Neuronal stem cell (in vitro differentiated cells): ENCODE measurements around the gene TSPAN13.
A peak's percentile ranks its signal among the peaks of the same experiment; 100 is the strongest.

Experiments used
- DNase-seq: peaks from one replicate; pipeline ENCODE4 v3.0.0-alpha.2; 2013; ENCODE audit warnings: low spot score
- H2AFZ ChIP-seq: one replicate; pipeline ENCODE4 v1.6.1; 2013; ENCODE audit warnings: mild to moderate bottlenecking, low read length, inconsistent platforms
- H2AK5ac ChIP-seq: 2 replicates; pipeline ENCODE4 v1.6.1; 2013; ENCODE audit warnings: low read depth, mild to moderate bottlenecking, inconsistent platforms, low read length, moderate library complexity, mixed read lengths
- H2BK120ac ChIP-seq: 2 replicates; pipeline ENCODE4 v1.6.1; 2013; ENCODE audit warnings: low read depth, mild to moderate bottlenecking, inconsistent platforms, low read length, moderate library complexity, mixed read lengths
- H2BK12ac ChIP-seq: one replicate; pipeline ENCODE4 v1.6.1; 2013; ENCODE audit warnings: low read length, inconsistent platforms
- H2BK15ac ChIP-seq: 2 replicates; pipeline ENCODE4 v1.6.1; 2013; ENCODE audit warnings: mild to moderate bottlenecking, low read length, inconsistent platforms, mixed read lengths
- H2BK5ac ChIP-seq: one replicate; pipeline ENCODE4 v1.6.1; 2013; ENCODE audit warnings: inconsistent platforms, mild to moderate bottlenecking, low read length, moderate library complexity
- H3K14ac ChIP-seq: one replicate; pipeline ENCODE4 v1.6.1; 2013; ENCODE audit warnings: low read length, inconsistent platforms
- H3K18ac ChIP-seq: 2 replicates; pipeline ENCODE4 v1.6.1; 2013; ENCODE audit warnings: low read length, inconsistent platforms
- H3K23ac ChIP-seq: 2 replicates; pipeline ENCODE4 v1.6.1; 2013; ENCODE audit warnings: low read depth, mild to moderate bottlenecking, mixed read lengths, low read length, inconsistent platforms; ENCODE audit not compliant: poor library complexity
- H3K27ac ChIP-seq: replicated peaks from 3 replicates; pipeline ENCODE4 v1.5.1; 2013; ENCODE audit warnings: low read length, inconsistent platforms
- H3K27me3 ChIP-seq, 3 experiments: 2 replicates each; pipeline ENCODE4 v1.6.1; 2013; ENCODE audit warnings: low read length in 3 of 3, mild to moderate bottlenecking in 2 of 3, inconsistent platforms in 1 of 3, low read depth in 1 of 3, mixed read lengths in 1 of 3, moderate library complexity in 1 of 3; ENCODE audit not compliant: control insufficient read depth in 3 of 3, insufficient read depth in 3 of 3
- H3K36me3 ChIP-seq, 2 donors: replicated peaks in 1 of 2; 2 replicates each; pipeline ENCODE4 v1.6.1; 2013; ENCODE audit warnings: low read length in 2 of 2; ENCODE audit not compliant: control insufficient read depth in 2 of 2, insufficient read depth in 2 of 2
- H3K4ac ChIP-seq: 2 replicates; pipeline ENCODE4 v1.6.1; 2013; ENCODE audit warnings: inconsistent platforms, mild to moderate bottlenecking, low read length, moderate library complexity
- H3K4me1 ChIP-seq, 2 donors: 1 replicate in 1 of 2; 2 replicates in 1 of 2; pipeline ENCODE4 v1.6.1; 2013; ENCODE audit warnings: low read length in 2 of 2, low read depth in 1 of 2; ENCODE audit not compliant: control insufficient read depth in 2 of 2, insufficient read depth in 1 of 2
- H3K4me2 ChIP-seq: one replicate; pipeline ENCODE4 v1.6.1; 2013; ENCODE audit warnings: mild to moderate bottlenecking, low read length, inconsistent platforms; ENCODE audit not compliant: insufficient read depth, poor library complexity, severe bottlenecking
- H3K4me3 ChIP-seq, 2 donors: 2 replicates each; pipeline ENCODE4 v1.5.1; 2013; ENCODE audit warnings: low read length in 2 of 2, mild to moderate bottlenecking in 2 of 2, inconsistent platforms in 1 of 2, moderate library complexity in 1 of 2
- H3K79me1 ChIP-seq: one replicate; pipeline ENCODE4 v1.6.1; 2013; ENCODE audit warnings: low read depth, mild to moderate bottlenecking, inconsistent platforms, low read length, moderate library complexity
- H3K9ac ChIP-seq: one replicate; pipeline ENCODE4 v1.6.1; 2013; ENCODE audit warnings: mild to moderate bottlenecking, low read depth, low read length, inconsistent platforms; ENCODE audit not compliant: poor library complexity
- H3K9me3 ChIP-seq, 2 donors: replicated peaks in 1 of 2; 2 replicates each; pipeline versions ENCODE3 to v1.6.1; 2013; ENCODE audit warnings: low read length in 2 of 2, mild to moderate bottlenecking in 2 of 2, inconsistent platforms in 1 of 2, low read depth in 1 of 2, mixed read lengths in 1 of 2, moderate library complexity in 1 of 2; ENCODE audit not compliant: control insufficient read depth in 2 of 2, insufficient read depth in 1 of 2
- H4K8ac ChIP-seq: one replicate; pipeline ENCODE4 v1.6.1; 2013; ENCODE audit warnings: low read depth, mild to moderate bottlenecking, inconsistent platforms, low read length, moderate library complexity
- H4K91ac ChIP-seq: one replicate; pipeline ENCODE4 v1.6.1; 2013; ENCODE audit warnings: low read length, low read depth, mild to moderate bottlenecking, inconsistent platforms; ENCODE audit not compliant: poor library complexity
- WGBS, 2 donors: extraction: QIAGEN DNeasy Blood & Tissue Kit; methylation state at CpG; one replicate each; pipeline ENCODE4 v1.1.7; 2013; ENCODE audit warnings: missing lambda C conversion rate in 2 of 2, mixed read lengths in 1 of 2; ENCODE audit not compliant: insufficient read length in 2 of 2, insufficient replicate concordance in 1 of 2; ENCODE audit errors: extremely low coverage in 2 of 2; 5-methylcytosine and 5-hydroxymethylcytosine counted together

TSPAN13 gene

DNA sequence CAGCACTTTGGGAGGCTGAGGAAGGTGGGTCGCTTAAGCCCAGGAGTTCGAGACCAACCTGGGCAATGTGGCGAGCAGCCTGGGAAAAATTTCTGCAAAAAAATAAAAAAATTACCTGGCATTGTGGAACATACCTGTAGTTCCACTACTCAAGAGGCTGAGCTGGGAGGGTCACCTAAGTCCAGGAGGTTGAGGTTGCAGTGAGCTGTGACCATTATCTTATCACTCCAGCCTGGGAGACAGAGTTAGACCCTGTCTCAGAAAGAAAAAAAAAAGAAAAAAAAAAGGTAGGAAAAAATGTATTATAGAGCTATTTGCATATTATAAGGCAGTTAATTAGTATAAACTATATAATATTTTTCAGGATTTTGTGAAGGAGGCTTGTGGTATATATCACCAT, 11.0 kb upstream of the TSPAN13 start:
- no peak overlapping the region for H3K27ac ChIP-seq
- H3K4me1 ChIP-seq: peaks cover 7 to 18% of the 10 kb centered on the region in 2 donors
- no peak overlapping the region for H3K14ac ChIP-seq
- H4K8ac ChIP-seq: no peak overlapping the region
- no peaks in the 10 kb centered on the region for H3K27me3 ChIP-seq
- no peaks in the 10 kb centered on the region for H3K79me1 ChIP-seq
- H2AK5ac ChIP-seq: no peak overlapping the region
- no peak overlapping the region for H3K23ac ChIP-seq
- H2BK120ac ChIP-seq: no peak overlapping the region
- peaks cover 0 to 2% of the 10 kb centered on the region in 2 donors for H3K9me3 ChIP-seq
- no peak overlapping the region for H2BK15ac ChIP-seq
- no peak overlapping the region for H2BK12ac ChIP-seq
- no CpG with 5 or more reads among the region's 3 CpGs for WGBS, 2 donors
- no peak overlapping the region for H3K4me3 ChIP-seq
- H3K36me3 ChIP-seq: no peaks in the 10 kb centered on the region
- no peak overlapping the region for H3K4ac ChIP-seq
- no peak overlapping the region for H2AFZ ChIP-seq
- no peak overlapping the region for H3K9ac ChIP-seq
- H4K91ac ChIP-seq: no peak overlapping the region
- no peak for DNase-seq
- H3K18ac ChIP-seq: no peak overlapping the region
- no peak overlapping the region for H3K4me2 ChIP-seq
- no peak overlapping the region for H2BK5ac ChIP-seq

DNA sequence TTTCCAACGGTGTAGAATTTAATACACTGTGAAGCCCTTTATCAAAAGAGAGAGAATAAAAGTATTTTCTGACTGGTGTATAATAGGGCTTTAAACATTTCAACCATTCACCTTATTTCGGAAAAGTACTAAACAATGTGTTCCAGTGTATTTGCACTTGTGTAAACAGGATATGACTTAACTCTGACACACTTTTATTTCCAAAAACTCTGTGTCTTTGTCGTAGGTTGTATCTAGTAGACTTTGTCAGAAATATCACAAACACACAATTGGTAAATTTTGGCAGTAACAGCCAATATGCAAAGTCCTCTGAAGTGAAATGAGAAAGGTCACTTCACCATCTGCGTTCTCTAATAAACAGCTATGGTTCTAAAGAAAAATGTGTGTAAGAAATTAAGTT, 10.3 kb upstream of the TSPAN13 start:
- no peak overlapping the region for H3K23ac ChIP-seq
- no CpG with 5 or more reads among the region's 4 CpGs for WGBS, 2 donors

DNA sequence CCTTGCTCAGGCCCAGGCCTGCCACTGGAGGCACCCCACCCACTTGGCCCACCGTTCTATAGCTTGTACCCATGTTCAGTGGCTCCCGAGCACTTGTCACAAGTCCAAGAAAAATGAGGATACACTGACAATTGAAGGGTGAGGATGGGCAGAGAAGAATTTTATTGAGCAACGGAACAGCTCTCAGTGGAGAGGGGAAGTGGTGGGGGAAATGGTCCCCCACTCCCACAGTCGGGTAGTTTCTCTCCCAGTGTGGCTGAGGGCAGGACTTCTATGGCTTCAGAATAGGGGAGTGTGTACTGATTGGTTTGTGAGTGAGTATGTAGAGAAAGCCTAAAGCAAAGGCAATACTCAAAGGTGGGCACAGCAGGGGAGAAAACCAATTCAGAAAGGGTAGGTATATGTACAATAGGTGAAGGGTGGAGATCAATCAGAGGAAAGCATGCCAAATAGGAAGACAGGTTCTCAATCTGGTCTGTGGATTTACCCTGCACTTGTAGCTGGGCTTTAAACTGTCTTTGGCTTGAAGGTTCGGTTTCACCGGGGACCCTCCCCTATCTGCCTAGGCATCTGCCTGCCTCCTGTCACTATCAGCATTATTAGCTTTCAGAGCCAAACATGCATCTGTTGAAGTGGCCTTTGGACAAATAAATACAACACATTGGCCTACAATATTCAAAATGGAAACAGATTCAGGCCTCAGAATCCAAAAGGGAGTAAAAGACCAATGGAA, 8.9 kb upstream of the TSPAN13 start:
- Histone ChIP-seq H4K91ac (no peak overlapping the region), H2BK120ac (no peak overlapping the region), H3K23ac (no peak overlapping the region), H2BK12ac (no peak overlapping the region), H2BK5ac (no peak overlapping the region), H3K27me3 (no peaks in the 10 kb centered on the region), H2AFZ (peak overlapping the region; percentile 68), H3K36me3 (no peaks in the 10 kb centered on the region), H3K27ac (no peak overlapping the region), H3K14ac (no peak overlapping the region), H2AK5ac (no peak overlapping the region), H4K8ac (no peak overlapping the region), H2BK15ac (no peak overlapping the region), H3K9me3 (peaks cover 0 to 2% of the 10 kb centered on the region in 2 donors), H3K79me1 (peaks cover 2% of the 10 kb centered on the region), H3K18ac (no peak overlapping the region), H3K4me3 (no peak overlapping the region), H3K4me1 (peaks cover 9 to 18% of the 10 kb centered on the region in 2 donors), H3K4ac (no peak overlapping the region), H3K4me2 (no peak overlapping the region), H3K9ac (no peak overlapping the region)
- no peak for DNase-seq
- WGBS, 2 donors: no CpG with 5 or more reads among the region's 6 CpGs

More for the DNA sequence above, 10.3 kb upstream of the TSPAN13 start:
- no peak overlapping the region for H3K27ac ChIP-seq
- H4K91ac ChIP-seq: no peak overlapping the region
- no peak overlapping the region for H2BK5ac ChIP-seq
- H3K4me2 ChIP-seq: no peak overlapping the region
- H3K14ac ChIP-seq: no peak overlapping the region
- H4K8ac ChIP-seq: no peak overlapping the region
- H3K4ac ChIP-seq: no peak overlapping the region
- no peaks in the 10 kb centered on the region for H3K27me3 ChIP-seq
- H3K4me1 ChIP-seq: peaks cover 7 to 18% of the 10 kb centered on the region in 2 donors
- H2BK15ac ChIP-seq: no peak overlapping the region
- no peak overlapping the region for H2BK120ac ChIP-seq
- H2AFZ ChIP-seq: no peak overlapping the region
- no peak overlapping the region for H3K4me3 ChIP-seq
- H2AK5ac ChIP-seq: no peak overlapping the region
- no peak overlapping the region for H2BK12ac ChIP-seq
- no peak overlapping the region for H3K9ac ChIP-seq
- no peaks in the 10 kb centered on the region for H3K36me3 ChIP-seq
- no peaks in the 10 kb centered on the region for H3K79me1 ChIP-seq
- DNase-seq: no peak
- no peak overlapping the region for H3K18ac ChIP-seq
- H3K9me3 ChIP-seq: peaks cover 0 to 2% of the 10 kb centered on the region in 2 donors

DNA sequence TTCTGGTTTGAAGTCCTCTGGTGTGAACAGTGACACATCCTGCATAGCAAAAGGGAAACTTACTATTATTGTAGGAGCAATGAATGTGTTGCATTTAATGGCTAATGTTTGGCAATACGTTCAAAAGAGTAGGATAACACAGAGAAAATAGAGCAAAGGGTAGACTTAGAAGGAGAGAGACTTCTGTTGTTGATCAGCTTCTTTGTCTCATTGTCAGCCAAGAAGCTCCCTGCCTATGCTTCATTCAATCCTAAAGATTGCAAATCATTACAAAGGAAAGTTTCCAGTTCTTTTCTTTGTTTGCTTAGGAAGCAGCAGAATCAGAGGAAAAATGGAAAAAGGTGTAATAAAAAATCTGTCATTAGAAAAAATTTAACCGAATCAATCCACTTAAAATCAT, 7.9 kb upstream of the TSPAN13 start:
- peaks cover 2% of the 10 kb centered on the region for H3K79me1 ChIP-seq
- H4K8ac ChIP-seq: no peak overlapping the region
- no peak overlapping the region for H3K14ac ChIP-seq
- peaks cover 9 to 18% of the 10 kb centered on the region in 2 donors for H3K4me1 ChIP-seq
- no peak overlapping the region for H3K4me2 ChIP-seq
- H3K27me3 ChIP-seq: no peaks in the 10 kb centered on the region
- H3K23ac ChIP-seq: no peak overlapping the region
- peak overlapping the region; percentile 68 for H2AFZ ChIP-seq
- H2BK5ac ChIP-seq: no peak overlapping the region
- no peak overlapping the region for H3K18ac ChIP-seq
- DNase-seq: no peak
- WGBS, 2 donors: no CpG with 5 or more reads among the region's 2 CpGs
- H2BK120ac ChIP-seq: no peak overlapping the region
- no peak overlapping the region for H2BK15ac ChIP-seq
- H3K36me3 ChIP-seq: no peaks in the 10 kb centered on the region
- no peak overlapping the region for H3K4me3 ChIP-seq
- no peak overlapping the region for H2BK12ac ChIP-seq
- H2AK5ac ChIP-seq: no peak overlapping the region
- peaks cover 0 to 2% of the 10 kb centered on the region in 2 donors for H3K9me3 ChIP-seq
- no peak overlapping the region for H3K27ac ChIP-seq
- no peak overlapping the region for H3K4ac ChIP-seq
- no peak overlapping the region for H3K9ac ChIP-seq
- H4K91ac ChIP-seq: no peak overlapping the region
